OCI-M2 (cell line): ENCODE data around the gene NTNG1.

Experiments
- DNase-seq: peaks from one replicate; lab custom pipeline; 2025; ENCODE audit not compliant: unreplicated experiment; lab: John Stamatoyannopoulos, UW

The NTNG1 gene

DNA sequence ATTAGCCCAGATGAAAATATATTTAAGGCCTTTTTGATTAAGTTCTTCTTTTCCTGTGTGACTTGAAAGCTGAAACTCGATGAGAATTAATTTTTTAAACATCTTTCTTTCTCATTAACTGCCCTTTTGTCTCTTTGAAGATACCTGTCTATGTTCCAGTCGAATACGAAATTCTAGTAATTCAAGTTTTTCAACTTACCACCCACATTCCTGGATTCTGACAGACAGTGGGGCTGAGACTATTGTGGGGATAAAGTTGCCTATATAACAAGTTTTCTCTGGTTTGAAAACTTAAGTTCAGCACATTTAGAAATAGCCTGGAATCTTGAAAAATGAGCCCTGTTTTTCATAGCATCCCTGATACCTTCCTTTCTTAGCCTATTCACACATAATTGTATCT lies 114.6 kb downstream of the NTNG1 start:
- no peak for DNase-seq

DNA sequence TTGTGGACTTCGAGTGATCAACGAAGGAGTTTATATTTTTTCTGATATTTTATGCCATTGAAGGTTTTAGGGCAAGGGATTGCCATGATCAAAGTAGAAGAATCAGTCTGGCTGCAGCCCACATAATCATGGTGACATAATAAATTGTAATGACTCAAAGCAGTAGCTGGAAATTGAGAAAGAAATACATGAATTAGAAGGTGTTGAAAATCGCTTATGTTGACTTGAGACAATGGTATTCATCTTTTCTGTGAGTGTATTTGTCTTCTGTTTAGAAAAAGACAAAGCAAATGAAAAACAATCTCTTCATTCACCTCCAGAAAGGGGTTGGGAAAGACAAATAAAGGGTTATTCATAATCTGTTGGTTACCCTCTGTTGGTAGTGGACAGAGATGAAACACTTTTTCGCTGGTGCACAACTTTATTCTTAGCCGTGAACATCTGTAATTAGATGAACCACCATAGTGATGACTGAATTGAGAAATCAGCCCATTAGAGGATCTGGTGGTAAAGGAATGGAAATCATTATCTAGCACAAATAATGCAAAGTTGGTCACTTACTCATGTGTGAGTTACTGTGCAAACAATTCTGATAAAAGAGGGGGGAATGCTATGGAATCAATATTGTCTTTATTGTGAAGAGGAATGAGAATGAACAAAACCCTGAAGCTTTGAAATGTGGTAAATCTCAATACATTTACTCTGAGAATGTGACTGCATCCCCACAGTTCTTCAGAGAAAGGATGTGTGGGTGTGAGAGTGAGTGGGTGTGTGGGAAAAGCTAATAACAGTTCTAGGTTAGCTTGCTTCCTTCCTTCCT lies 121.8 kb downstream of the NTNG1 start:
- no peak for DNase-seq

DNA sequence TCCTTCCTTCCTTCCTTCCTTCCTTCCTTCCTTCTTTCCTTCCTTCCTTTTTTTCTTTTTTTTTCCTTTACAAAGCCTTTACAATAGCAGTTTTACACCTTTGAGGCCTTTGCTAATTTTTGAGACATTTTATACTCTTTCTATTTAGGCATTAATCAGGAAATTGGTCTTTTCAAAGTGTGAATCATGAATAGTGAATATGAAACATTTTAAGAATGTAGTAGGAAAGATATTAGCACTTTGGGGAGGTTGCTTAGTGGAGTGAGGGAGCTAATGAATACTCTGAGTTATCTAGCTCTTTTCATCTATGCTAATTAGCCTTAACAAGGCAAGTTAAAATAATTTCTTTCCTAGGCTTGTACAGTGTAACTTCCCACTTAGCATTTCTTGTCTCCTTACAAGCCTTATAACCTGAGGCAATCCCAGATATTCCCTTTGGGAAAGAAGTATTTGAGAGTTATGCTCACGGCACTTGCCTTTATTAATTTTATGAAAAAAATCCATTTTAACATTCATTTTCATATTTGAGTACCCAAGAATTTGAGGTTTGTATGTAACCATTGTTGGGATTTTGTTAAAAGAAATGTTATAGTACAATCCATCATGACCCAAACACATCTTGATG lies 122.6 kb downstream of the NTNG1 start:
- no peak for DNase-seq

DNA sequence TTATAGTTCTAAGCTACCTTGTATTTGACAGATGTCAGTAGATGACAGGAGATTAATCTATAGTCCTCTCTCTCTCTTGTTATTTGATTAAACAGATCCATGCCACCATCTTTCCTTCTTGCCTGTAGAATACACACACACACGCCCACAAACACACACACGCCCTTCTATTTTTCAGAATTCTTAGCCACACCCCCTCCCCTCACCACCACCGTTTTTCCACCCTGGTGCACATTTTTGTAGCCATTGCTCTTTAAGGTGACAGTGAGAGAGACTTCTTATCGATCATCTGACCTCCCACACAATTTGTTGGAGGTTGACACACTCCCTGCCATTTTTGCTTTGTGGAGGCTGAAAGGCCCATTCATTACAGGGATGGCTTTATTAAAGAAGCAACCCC lies 123.2 kb downstream of the NTNG1 start:
- DNase-seq = no peak

DNA sequence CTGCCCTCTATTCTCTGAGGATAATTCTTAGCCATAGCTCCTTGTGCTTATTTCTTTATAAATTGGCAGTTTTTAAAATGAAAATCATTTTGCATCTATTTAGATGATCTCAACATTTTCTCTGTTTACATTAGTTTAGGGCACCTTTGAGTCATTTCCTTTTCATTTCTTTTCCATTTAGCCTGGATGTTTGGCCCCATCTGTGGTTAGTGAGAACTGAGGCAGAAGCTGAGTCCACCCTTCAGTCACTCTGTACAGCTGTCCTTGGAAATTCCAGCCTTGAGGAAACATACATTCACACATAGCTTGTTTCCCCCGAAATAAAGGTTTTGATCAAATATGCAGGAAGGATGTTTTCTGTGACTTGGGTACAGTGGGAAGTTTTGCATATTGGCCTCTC lies 123.7 kb downstream of the NTNG1 start:
- no peak for DNase-seq

DNA sequence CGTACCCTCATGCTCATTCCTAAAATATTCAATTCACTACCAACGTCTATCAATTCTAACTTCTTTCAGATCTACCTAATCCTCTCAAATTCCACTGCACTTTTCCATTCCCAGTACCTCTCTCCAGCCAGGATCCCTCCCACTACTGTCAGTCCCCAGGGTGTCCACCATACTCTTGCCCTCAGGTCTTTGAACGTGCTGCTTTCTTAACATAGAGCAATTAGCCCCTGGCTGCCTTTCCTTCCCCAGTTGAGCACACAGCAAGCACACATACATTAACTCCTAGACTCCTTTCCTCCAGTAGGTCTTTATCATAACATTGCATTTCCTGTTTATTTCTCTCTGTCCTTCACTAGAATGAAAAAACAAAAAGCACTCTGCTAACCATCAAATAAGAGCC lies 126.7 kb downstream of the NTNG1 start:
- DNase-seq = no peak

DNA sequence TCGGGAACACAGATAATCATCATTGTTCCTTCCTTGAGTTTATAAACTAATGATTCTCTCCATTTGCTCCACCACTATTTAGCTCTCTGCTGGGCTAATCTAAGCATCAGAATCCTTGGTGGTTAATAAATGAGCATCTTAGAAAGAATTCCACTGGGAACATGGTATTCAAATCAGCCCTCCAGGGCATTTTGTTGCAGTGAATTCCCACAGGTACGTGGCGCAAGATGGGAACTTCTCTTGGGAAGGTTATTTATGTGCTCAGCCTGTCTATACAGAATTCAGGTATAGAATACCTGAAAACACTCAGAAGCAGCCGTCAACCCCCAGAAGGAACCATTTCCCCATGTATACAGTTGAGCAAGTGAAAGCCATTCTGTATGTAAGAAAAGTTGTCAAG lies 131.5 kb downstream of the NTNG1 start:
- no peak for DNase-seq

DNA sequence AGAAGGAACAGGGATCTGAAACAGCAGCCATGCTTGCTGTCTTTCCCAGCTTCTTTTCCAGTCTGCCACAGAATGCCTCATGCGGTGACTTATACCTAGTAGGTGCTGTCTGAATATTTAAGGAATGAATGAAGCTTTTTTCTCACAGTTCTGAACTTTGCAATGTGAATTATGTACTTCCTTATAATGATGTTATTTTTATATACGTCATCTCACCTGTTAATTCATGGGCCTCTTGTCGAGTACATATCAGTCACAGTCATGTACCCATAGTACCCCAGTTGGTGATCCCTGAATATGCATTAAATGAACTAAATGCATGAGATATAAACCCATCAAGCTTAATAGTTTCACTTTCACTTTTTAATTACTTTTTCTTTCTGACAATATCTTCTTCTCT lies 132.7 kb downstream of the NTNG1 start:
- no peak for DNase-seq

DNA sequence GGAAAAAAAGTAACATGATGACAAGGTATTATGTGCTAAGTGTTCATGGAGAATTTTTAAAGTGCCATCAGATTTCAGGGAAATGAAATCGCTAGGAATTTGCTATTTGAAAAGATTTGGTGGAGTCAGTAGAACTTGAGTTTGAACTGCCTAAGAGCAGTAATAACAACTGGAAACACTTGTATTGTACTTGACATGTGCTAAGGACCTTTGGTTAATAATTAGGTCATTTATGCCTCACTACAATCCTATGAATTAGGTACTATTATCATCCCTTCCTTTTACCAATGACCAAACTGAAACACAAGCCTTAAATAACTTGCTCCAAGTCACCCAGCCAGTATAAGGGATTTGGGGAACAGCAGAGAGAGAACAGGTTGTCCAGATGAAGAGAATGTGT lies 133.4 kb downstream of the NTNG1 start:
- DNase-seq = no peak

DNA sequence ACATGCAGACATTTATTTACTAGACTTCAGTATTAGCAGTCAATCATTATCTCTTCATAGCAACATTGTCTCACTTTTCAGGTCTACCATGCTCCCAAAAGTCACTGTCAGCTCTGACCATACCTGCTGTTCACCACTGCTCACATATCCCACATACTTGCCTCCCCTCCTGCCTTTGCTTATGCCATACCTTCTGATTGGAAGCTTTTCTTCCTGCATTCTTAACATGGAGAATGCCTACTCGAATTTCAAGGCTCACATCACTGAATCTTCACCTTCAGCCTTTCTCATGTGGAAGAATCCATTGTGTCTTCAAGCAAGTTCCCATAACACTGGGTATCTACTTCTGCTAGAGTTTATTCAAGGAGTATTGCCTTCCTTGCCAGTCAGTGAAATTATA lies 135.4 kb downstream of the NTNG1 start:
- DNase-seq = no peak

DNA sequence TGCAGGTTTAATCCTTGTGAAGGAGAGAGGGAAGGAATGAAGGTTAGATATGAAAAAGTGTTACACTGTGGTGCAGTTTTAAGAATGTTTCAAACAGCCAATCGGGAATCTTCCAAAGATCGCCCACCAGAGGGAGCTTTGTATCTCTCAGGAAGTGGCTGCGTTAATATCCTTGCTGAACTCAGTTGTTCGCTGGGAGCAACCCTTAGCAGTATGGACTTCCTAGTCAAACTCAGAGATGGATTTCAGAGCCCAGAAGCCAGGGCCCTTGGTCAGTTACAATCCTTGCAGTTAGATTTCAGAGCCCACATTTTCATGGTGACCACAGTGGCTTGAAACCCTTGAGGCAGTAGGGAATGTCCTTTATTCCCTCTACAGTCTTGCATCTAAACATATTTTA lies 136.2 kb downstream of the NTNG1 start:
- no peak for DNase-seq

DNA sequence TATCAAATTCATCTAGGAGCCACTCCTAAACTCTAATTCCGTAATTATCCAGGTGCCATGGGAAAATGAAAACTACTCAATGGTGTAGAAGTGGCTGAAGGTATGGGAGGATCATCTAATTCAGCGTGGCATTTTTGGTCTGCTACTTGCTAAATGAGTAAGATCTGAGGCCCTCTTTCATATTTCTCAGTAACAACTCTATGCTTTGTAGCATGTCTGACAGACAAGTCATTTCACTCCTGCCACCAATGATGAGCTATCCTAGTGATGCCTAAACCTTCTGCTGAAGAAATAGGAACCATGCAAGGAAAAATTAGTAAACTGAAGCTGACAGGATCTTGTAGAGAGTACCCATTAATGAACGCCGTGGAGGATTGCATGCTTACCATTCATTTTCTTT lies 145.3 kb downstream of the NTNG1 start:
- DNase-seq = no peak

DNA sequence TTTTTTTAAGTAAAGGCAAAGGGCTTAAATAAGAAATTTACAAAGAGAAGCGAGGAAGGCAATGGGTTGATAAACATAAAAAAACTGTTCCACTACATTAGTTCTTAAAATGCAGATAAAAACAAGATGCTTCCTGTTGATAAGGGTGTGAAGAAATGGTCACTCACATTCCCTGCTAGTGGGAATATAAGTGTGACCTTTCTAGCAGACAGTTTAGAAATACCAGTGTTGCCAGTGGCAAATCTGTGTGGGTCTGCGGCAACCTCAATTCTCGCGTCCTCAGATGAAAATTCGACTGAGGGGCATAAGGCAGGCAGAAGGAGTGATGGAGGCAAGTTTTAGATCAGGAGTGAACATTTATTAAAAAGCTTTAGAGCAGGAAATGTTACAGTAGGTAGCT lies 151.1 kb downstream of the NTNG1 start:
- no peak for DNase-seq

DNA sequence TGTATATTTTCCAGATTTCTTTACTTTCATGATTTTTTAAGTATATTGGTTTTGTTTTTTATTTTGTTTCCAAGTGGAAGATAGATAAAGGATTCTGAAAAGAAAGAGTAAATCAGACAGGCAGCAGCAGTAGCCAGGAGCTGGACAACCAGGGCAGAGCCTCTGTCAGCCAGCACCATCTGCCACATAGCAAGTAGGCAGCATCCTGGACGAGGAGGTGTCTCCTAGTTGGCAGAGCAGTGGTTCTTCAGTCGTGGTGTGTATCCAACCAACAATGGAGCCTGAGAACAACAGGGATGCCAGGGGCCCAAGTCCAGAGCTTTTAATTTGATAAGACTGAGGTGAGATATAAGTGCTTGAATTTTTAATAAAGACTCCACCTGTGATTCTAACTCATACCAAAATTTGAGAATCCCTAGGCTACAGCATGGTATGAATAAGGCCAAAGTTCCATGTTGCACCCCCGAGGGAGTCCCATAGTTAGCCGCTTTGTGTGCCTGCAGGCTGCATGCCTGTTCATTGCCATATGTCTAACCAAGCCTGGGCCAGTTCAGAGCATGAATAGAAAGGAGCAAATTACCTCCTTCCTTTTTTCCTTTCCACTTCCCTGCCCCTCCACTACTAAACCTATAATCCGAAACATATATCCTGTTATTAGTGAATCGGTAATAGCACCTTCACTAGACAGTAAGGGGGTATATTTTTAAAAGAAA lies 153.2 kb downstream of the NTNG1 start:
- DNase-seq = no peak

DNA sequence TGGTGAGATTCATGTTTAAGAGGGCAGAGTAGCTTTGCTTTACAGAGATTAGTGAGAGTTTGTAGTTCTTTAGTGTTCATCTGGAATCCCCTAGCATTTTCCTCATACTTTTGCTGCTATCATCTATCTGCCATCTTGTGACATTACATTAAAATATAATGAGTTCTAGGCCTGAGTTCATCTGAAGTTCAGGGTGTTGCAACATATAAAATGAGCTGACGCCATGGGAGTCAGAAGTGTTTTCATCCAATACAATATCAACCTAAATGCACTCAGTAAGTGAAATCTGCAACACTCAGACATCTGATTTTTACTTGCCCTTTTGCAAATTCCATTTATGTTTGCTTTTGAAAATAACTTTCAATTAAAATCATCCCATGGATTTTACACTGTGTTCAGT lies 153.8 kb downstream of the NTNG1 start:
- DNase-seq = no peak

DNA sequence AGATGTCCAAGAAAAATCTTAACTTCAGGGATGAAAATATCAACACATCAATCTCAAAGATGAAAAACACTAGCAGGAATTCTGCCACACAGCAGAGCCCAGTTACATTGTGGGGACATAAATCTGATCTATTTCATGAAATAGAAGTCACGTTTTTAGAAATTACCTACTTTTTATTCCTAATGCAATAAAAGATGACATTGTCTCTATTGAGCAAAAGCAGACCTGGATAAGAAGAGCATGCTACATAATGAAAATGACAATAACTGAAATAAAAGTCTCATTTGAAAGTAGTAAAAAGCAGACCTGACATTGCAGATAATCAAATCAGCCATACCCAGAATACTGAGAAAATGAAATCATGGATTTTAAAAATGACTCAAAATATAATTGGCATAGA lies 156.8 kb downstream of the NTNG1 start:
- no peak for DNase-seq

DNA sequence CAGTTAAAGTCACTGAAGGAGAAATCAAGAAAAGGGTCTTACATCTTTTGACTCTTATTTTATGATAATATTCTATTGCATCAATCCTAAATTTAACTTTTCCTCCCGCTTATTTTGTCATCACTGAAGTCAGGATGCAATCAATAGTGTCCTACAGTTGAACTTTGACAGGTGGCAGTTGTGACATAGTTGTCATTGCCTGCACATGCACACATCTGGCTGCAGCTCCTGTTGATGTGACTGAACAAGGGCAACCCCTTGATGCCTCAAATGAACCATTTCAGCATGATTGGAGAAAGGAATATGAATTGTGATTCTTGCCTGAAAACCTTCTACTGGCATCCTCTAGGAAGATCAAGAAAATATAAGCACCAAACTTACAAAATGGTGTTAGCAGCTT lies 157.7 kb downstream of the NTNG1 start:
- DNase-seq = no peak

DNA sequence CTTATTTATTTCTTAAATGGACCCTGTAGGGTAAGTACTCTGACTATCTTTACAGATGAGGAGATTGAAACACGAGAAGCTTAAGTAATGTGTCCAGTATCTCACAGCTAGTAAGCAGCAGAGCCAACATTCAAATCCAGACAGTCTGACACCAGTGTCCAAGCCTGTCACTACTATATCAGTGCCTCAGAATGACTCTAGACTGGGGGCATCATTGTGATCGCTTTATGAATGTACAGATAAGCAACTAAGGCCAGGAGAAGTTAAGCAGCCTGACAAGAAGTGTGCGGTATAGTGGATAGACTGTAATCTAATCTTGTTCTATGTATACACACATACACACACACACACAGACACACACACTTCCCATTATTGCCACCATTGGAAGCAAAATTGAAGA lies 158.7 kb downstream of the NTNG1 start:
- no peak for DNase-seq

DNA sequence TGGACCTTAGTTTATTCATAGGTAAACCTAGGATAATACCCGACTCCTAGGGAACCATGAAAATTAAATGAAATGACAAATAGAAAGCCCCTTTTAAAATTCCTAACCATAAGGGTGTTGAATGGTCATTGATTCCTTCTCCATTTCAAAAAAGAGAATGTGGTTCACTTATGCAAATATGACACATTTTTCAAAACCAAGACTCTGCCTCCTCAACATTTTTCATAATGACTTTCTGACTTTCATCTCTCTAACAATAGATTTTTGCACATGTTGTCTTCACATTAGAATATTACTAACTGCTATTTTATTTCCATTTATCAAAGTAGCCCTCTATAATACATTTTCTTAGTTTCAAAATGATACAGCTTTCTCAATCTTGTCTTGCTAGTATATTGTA lies 169.1 kb downstream of the NTNG1 start:
- DNase-seq = no peak

DNA sequence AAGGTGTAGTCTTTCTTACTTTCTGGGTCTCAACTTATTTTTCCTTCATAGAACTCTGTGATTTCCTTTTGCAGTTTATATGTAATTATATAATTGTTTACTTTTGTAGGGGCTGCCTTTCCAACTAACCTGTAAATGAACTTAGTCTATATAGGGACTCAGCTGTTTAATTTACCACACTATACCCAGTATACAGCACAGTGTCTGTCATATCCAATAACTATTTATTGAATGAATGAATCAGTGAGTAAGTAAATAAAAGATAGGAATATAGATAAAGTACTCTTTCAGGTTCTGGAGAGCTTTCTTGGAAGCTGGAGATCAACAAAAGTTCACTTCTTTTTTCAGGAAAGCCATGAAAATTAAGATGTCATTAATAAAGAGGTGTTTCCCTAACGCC lies 174.8 kb downstream of the NTNG1 start:
- no peak for DNase-seq

DNA sequence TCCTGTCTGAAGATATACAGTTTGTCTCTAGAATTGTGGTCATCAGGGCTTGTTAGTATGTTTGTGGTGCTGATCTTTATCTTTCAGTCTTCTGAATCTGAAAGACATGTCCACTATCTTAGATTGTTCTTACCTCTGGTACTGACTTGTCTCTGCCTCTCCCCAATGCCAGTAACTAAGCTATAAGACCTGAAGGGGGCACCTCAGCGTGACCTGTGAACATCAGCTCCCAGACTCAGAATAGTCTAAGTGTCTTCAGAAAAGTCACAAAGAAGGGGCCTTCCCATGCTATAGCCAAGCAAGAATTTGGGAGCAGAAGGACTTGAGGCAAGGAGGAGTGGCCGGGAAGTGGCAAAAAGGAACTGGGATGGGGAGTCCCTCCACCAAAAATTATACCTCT lies 178.1 kb downstream of the NTNG1 start:
- DNase-seq = no peak

DNA sequence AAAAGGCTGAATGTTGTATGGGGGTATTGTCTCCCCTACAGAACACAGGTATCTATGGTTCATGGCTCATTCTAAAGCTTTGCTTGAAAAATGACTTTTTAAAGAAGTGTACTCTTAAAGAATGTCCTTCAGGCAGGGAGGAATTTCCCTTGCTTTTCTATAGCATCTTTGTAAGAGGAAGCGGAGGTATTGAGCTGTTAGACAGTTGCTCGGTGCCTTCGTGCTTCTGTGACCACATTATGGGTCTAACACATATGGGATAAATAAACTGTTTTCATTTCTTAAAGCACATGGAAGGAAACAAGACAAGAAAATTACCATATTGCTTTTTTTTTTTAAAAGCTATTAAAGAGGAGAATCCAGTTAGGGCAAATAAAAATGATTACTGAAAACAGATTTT lies 182.9 kb downstream of the NTNG1 start:
- no peak for DNase-seq
